Middle frontal gyrus (tissue), 1 donor: ENCODE measurements around the gene NRCAM.

ENCODE experiments used
- DNase-seq: peaks from one replicate; pipeline ENCODE4 v3.0.0-alpha.2; 2015; ENCODE audit warnings: low spot score; ENCODE audit errors: extremely low spot score

NRCAM gene

DNA sequence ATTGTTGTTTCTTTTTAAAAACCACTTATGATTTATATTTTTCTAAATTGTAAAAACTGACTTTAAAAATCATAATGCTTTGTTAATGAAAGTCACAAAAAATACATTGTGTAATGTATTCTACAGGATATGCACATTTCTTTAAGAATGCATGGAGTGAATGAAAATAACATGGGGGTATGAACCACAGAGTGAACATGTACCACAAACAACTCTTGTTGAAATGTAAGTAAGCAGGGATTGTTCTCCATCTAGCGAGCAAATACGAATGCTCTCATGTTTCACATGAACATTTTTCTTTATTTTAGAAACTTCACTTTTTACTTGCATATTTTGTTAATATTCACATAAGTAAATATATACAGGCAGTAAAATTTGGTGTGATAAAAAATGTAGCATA lies 290.5 kb downstream of the NRCAM start:
- DNase-seq = no peak

- no peak for DNase-seq
Measured at GRCh38 chr7:108164946-108165345, 291.3 kb downstream of the NRCAM start.

- no peak for DNase-seq
Measured at GRCh38 chr7:108164342-108164741, 291.9 kb downstream of the NRCAM start.

GRCh38 chr7:108158776-108159175 lies 297.5 kb downstream of the NRCAM start:
- DNase-seq = no peak

DNA sequence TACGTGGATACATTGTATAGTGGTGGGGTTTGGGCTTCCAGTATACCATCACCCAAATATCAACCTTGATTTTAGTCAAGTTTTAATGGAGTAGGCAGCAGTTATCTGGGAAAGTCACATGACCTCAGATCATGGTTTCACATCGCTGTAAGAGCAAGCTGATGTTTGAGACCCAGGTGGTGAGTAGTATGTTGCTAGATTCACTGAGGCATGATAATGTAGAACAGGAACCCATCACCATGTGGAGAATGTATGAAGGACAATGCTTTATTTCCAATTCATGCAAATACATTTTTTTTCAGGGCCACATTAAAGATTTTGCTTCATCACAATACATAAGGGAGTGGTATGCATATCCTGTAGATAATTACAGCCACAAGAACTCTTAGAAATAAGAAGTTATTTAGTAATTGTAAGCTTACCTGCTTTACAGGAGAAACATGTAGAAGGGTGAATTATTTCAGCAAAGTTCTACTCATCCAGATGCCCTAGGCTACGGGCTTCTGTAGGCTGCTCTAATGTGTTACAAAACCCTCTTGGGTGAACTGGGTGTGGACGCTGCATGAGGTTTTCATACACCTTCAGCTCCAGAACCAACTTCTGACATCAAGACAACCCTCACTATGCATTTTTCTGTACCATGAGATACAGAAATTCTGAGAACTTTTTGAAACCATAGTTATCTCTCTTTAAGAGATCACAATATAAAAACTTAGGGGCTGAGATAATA lies 298.5 kb downstream of the NRCAM start:
- DNase-seq = no peak

DNA sequence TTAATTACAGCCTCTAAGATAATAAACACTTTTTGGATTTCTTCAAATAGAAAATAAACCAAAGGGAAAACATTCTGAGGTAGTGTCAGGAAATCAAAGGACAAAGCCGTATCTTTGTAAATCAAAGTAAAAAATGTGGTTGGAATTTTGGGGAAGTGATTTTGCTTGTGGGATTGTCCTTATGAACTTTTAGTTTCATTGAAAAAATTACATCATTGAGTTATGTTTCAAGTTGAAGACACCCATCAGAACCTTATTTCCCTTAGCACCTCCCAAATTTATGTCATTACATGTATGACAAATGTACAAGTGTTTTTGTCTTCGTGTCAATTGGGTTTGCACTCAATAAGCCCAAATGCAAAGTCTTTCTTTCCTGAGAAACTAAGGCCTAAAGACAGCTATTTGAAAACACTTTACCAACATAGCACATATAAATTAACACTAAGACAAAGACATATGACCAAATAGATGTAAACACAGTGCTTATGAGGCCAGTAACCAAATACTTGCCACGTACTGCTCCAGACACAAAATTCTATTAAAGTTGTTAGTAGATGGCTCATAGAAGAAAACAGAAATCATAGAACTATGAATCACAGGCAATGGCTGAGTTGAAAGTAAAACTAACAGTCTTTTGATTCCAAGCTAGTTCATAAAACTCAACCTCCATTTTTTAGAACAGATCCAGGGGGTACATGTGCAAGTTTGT lies 299.2 kb downstream of the NRCAM start:
- DNase-seq = no peak

DNA sequence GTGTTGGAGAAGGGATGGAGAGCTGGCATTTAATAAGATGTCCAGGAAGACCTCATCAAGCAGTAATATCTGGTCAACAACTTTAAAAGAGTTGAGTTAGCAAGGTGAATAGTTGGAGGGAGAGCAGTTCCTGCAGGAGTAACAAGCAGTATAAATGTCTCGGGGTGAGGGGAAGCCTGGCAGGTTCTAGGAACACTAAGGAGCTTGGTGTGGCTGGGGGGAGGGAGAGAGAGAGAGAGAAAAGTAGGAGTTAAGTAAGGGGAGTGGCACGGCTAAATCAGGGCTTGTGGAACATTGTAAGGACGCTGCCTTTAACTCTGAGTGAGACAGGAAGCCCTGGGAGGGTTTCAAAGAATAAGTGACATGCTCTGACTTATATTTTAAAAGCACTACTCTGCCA lies 304.0 kb downstream of the NRCAM start:
- DNase-seq = no peak

GRCh38 chr7:108149908-108150307 lies 306.3 kb downstream of the NRCAM start:
- no peak for DNase-seq

- DNase-seq = no peak
Measured at GRCh38 chr7:108149119-108149518, 307.1 kb downstream of the NRCAM start.

- DNase-seq = no peak
Measured at GRCh38 chr7:108147031-108147563, 309.1 kb downstream of the NRCAM start.

- peak; percentile 63 for DNase-seq
Measured at GRCh38 chr7:108146070-108146842, 310.0 kb downstream of the NRCAM start.

GRCh38 chr7:108145401-108145800 lies 310.8 kb downstream of the NRCAM start:
- no peak for DNase-seq

DNA sequence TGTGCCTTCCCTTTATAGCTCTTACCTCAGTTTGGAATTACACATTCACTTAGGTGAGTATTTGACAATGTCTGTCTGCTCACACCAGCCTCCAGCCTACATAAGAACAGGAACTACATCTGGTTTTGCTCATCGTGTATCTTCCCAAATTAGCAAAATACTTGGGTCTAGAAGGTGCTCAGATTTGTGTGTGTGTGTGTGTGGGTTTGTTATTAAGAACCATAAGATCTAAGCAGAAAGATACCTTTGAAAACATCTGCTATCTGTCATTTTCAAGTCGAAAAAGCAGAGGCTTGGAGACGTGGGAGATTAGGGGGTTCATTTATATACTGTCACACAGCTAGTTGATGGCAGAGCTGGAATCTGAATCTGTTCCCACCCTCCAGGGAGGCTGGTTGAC lies 311.3 kb downstream of the NRCAM start:
- no peak for DNase-seq

DNA sequence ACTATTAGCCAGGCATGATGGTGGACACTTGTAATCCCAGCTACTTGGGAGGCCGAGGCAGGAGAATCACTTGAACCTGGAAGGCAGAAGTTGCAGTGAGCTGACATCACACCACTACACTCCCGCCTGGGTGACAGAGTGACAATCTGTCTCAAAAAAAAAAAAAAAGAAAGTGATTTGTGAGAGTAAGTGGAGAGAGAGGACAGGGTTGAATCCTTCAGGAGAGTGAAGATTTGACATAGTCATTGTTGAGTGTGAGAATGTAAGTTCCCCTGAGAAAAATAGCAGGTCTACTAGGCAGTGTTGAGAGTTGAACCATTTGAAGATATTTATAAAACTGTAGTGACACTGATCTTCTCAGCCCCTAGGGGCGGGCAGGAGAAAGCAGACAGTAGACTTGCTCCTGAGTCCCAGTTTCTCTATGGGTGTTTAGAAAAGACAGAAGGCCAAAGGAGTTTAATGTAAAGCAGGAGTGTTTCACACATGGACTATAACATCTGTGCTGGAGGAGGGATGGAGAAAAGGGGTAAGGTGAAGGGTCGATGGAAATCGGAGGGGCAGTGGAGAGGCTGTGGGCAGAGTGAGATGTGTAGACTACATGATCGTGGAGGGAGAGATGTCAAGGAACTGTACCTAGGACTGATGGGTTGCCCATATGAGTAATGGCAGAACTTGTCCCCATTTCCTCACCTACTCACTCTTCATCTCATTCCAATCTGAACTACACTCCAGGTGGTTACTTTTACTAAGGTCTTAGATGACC lies 312.4 kb downstream of the NRCAM start:
- no peak for DNase-seq

GRCh38 chr7:108142675-108143259 lies 313.5 kb downstream of the NRCAM start:
- DNase-seq = no peak

DNA sequence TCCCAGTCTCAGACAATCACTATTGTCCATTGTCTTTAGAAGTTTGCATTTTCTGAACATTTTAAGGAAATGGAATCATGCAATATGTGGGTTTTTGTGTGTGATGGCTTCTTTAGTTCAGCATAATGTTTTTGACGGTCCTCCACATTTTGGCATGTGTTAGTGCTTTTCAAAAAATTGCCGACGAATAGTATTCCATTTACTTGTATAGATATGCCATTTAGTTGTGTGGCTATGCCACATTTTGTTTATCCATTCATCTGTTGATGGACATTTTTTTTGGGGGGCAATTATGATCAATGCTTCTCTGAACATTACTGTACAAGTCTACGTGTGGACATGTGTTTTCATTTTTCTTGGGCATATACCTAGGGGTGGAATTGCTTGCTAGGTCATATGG lies 314.1 kb downstream of the NRCAM start:
- DNase-seq = no peak

DNA sequence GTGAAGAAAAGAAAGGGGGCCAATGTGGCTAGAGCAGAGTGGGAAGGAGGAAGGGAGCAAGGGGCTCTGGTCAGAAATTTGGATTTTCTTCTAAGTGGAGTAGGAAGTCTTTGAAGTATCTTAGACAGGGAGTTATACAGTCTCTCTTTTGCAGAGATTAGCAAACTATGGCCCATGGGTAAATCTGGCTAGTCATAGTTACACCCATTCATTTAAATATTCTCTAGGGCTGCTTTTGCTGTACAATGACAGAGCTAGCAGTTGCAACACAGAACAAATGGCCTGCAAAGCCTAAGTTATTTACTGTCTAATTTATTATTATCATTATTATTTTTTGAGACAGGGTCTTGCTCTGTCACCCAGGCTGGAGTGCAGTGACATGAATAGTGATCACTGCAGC lies 315.6 kb downstream of the NRCAM start:
- no peak for DNase-seq

GRCh38 chr7:108138911-108139310 lies 317.3 kb downstream of the NRCAM start:
- no peak for DNase-seq

DNA sequence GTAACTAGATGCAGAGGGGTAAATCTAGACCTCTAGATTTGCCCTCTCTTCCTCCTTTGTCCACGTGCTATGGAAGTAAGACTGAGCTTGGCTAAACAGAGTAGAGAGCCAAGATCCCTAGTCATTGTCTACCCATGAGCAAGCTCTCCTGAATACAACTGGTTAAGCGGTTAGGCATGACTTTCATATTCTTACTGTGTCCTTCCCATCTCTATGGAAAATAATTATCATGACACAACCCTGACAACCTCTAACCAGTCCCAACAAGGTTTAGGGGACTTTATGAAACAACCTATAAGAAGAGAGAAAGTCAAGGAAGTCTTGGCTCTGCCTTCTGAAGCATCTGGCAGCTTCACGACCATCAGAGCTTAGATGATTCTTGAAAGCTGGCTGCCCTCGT lies 318.2 kb downstream of the NRCAM start:
- DNase-seq = no peak

GRCh38 chr7:108137040-108137439 lies 319.2 kb downstream of the NRCAM start:
- DNase-seq = no peak

DNA sequence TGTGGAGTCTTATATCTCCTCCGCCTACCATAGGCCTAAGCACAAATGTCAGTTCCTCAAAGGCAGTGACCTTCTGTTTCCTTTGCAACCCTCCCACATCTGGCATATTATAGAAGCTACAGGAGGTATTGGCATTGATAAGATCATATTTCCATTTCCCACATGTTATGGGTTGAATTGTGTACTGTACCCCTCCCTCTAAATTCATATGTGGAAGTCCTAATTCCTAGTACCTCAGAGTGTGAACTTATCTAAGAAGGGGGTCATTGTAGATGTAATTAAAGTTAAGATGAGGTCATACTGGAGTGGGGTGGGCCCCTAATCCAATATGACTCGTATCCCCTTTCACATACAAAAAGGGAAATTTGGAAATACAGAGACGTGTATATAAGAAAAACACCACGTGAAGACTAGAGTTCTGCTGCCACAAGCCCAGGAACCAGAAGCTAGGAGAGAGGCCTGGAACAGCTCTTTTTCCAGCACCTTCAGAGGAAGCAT lies 320.0 kb downstream of the NRCAM start:
- DNase-seq = no peak
